Mesenchymal stem cell (in vitro differentiated cells and primary cell): ENCODE measurements around the gene SEPTIN1.

Source experiments
- DNase-seq: peaks from one replicate; pipeline ENCODE4 v3.0.0-alpha.2; 2013
- H2AFZ ChIP-seq: one replicate; pipeline ENCODE4 v1.6.1; 2013; ENCODE audit warnings: low read depth, mild to moderate bottlenecking, control low read depth, inconsistent platforms, low read length, moderate library complexity
- H2AK5ac ChIP-seq: 2 replicates; pipeline ENCODE4 v1.6.1; 2013; ENCODE audit warnings: low read length, moderate library complexity, mild to moderate bottlenecking, inconsistent platforms; ENCODE audit not compliant: severe bottlenecking
- H2BK120ac ChIP-seq: one replicate; pipeline ENCODE4 v1.6.1; 2013; ENCODE audit warnings: low read depth, mild to moderate bottlenecking, inconsistent platforms, low read length, moderate library complexity
- H2BK12ac ChIP-seq, 2 experiments: one replicate each; pipeline ENCODE4 v1.6.1; 2013; ENCODE audit warnings: inconsistent platforms in 2 of 2, low read length in 2 of 2, mild to moderate bottlenecking in 2 of 2, moderate library complexity in 2 of 2, control low read depth in 1 of 2
- H2BK15ac ChIP-seq: one replicate; pipeline ENCODE4 v1.6.1; 2013; ENCODE audit warnings: mild to moderate bottlenecking, low read depth, inconsistent platforms; ENCODE audit not compliant: poor library complexity, severe bottlenecking
- H2BK5ac ChIP-seq: 2 replicates; pipeline ENCODE4 v1.6.1; 2013; ENCODE audit warnings: low read depth, mild to moderate bottlenecking, low read length, control low read depth, inconsistent platforms; ENCODE audit not compliant: poor library complexity, severe bottlenecking
- H3K14ac ChIP-seq, 2 experiments: one replicate each; pipeline ENCODE4 v1.6.1; 2013; ENCODE audit warnings: inconsistent platforms in 2 of 2, low read length in 2 of 2, control low read depth in 1 of 2, mild to moderate bottlenecking in 1 of 2, moderate library complexity in 1 of 2
- H3K18ac ChIP-seq, 2 experiments: one replicate each; pipeline ENCODE4 v1.6.1; 2013; ENCODE audit warnings: inconsistent platforms in 2 of 2, low read length in 2 of 2, control low read depth in 1 of 2, low read depth in 1 of 2, mild to moderate bottlenecking in 1 of 2
- H3K23ac ChIP-seq, 2 experiments: one replicate each; pipeline ENCODE4 v1.6.1; 2013; ENCODE audit warnings: inconsistent platforms in 2 of 2, low read length in 2 of 2, mild to moderate bottlenecking in 2 of 2, moderate library complexity in 2 of 2, control low read depth in 1 of 2
- H3K27ac ChIP-seq: 2 replicates; pipeline ENCODE4 v1.5.1; 2013; ENCODE audit warnings: mild to moderate bottlenecking, moderate library complexity, low read length, control low read depth, inconsistent platforms; ENCODE audit not compliant: poor library complexity, severe bottlenecking
- H3K27me3 ChIP-seq, 2 experiments: 2 replicates each; pipeline versions ENCODE4 v1.6.1 to v1.7.0; 2013; ENCODE audit warnings: low read length in 2 of 2, mild to moderate bottlenecking in 2 of 2, moderate library complexity in 2 of 2, control low read depth in 1 of 2, inconsistent platforms in 1 of 2; ENCODE audit not compliant: control insufficient read depth in 1 of 2, insufficient read depth in 1 of 2
- H3K36me3 ChIP-seq, 2 experiments: 2 replicates each; pipeline versions ENCODE4 v1.6.1 to v1.7.0; 2013; ENCODE audit warnings: low read length in 2 of 2, control low read depth in 1 of 2, inconsistent platforms in 1 of 2, low read depth in 1 of 2, mild to moderate bottlenecking in 1 of 2; ENCODE audit not compliant: insufficient read depth in 2 of 2, control insufficient read depth in 1 of 2
- H3K4ac ChIP-seq, 2 experiments: one replicate each; pipeline ENCODE4 v1.6.1; 2013; ENCODE audit warnings: inconsistent platforms in 2 of 2, low read length in 2 of 2, mild to moderate bottlenecking in 2 of 2, moderate library complexity in 2 of 2, control low read depth in 1 of 2, low read depth in 1 of 2
- H3K4me1 ChIP-seq: 2 replicates; pipeline ENCODE4 v1.6.1; 2013; ENCODE audit warnings: low read depth, low read length, control low read depth; ENCODE audit not compliant: control insufficient read depth, insufficient read depth
- H3K4me2 ChIP-seq: 2 replicates; pipeline ENCODE4 v1.6.1; 2013; ENCODE audit warnings: low read length, mild to moderate bottlenecking, inconsistent platforms; ENCODE audit not compliant: poor library complexity, severe bottlenecking
- H3K4me3 ChIP-seq, 2 experiments: 2 replicates each; pipeline versions ENCODE4 v1.5.1 to v1.7.0; 2013; ENCODE audit warnings: low read length in 2 of 2, mild to moderate bottlenecking in 2 of 2, control low read depth in 1 of 2, low read depth in 1 of 2; ENCODE audit not compliant: insufficient read depth in 1 of 2
- H3K79me1 ChIP-seq: replicated peaks from 2 replicates; pipeline ENCODE4 v1.6.1; 2013; ENCODE audit warnings: mild to moderate bottlenecking, control low read depth, low read length, inconsistent platforms; ENCODE audit not compliant: poor library complexity, severe bottlenecking
- H3K9ac ChIP-seq: 2 replicates; pipeline ENCODE4 v1.7.0; 2013; ENCODE audit warnings: mild to moderate bottlenecking, low read length, moderate library complexity
- H3K9me3 ChIP-seq: 2 replicates; pipeline ENCODE4 v1.7.0; 2013; ENCODE audit warnings: mild to moderate bottlenecking, low read length; ENCODE audit not compliant: control insufficient read depth
- H4K8ac ChIP-seq: one replicate; pipeline ENCODE4 v1.6.1; 2013; ENCODE audit warnings: inconsistent platforms, mild to moderate bottlenecking, low read length, moderate library complexity
- H4K91ac ChIP-seq: one replicate; pipeline ENCODE4 v1.6.1; 2013; ENCODE audit warnings: mild to moderate bottlenecking, low read length, inconsistent platforms
- WGBS: methylation state at CpG from one replicate; pipeline ENCODE4 v1.1.7; 2013; ENCODE audit warnings: mixed read lengths; 5-methylcytosine and 5-hydroxymethylcytosine counted together

Gene SEPTIN1

DNA sequence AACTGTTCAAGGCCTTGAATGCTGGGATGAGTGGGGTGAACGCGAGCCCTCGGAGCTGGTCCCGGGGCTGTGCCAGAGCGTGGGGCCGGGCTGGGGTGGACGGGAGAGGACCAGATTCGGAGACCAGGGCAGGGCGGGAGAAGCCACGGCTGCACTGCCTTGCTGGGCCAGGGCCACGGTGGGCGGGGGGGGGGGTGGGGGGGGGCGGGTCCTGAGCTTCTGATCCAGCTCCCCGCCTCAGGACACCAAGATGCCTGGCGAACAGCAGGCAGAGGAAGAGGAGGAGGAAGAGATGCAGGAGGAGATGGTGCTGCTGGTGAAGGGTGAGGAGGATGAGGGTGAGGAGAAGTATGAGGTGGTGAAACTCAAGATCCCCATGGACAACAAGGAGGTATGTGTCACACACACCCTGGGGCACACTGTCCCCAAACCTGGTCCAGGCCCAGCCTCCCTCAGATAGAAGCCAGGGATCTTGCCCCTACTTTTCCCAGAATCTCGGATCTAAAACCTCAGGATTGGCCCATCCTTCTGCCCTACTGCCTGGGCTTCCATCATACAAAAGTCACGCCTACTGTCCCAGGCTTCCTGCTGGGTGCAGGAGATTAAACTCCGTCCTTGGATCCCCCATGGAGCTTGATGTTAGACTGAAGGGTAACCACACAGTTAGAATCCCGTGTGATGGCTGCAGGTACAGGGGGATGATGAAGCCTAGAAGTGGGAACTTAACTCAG lies 25.6 kb upstream of the SEPTIN1 start:
- Histone ChIP-seq H2BK5ac (peak overlapping the region; percentile 62), H4K91ac (peak overlapping the region; percentile 84), H3K4me2 (peak overlapping the region; percentile 72), H3K9ac (peak overlapping the region; percentile 94), H2BK15ac (peak overlapping the region; percentile 74), H3K23ac (peak overlapping the region in 1 of 2 experiments; percentile 79), H3K36me3 (peaks cover 9 to 24% of the 10 kb centered on the region in 2 experiments), H2BK120ac (peak overlapping the region; percentile 13), H3K79me1 (peaks cover 12% of the 10 kb centered on the region), H4K8ac (peak overlapping the region; percentile 14), H3K18ac (peak overlapping the region; percentile 81 to 86), H2AK5ac (no peak overlapping the region), H3K4ac (peak overlapping the region; percentile 71 to 78), H2AFZ (peak overlapping the region; percentile 91), H3K27ac (peak overlapping the region; percentile 77), H3K14ac (peak overlapping the region in 1 of 2 experiments; percentile 74), H3K9me3 (no peaks in the 10 kb centered on the region), H3K27me3 (no peaks in the 10 kb centered on the region), H3K4me3 (peak overlapping the region; percentile 82 to 90), H3K4me1 (peaks cover 18% of the 10 kb centered on the region), H2BK12ac (no peak overlapping the region)
- DNase-seq: peak; percentile 40
- WGBS: 41% methylated on average over 6 of the region's 19 CpGs

DNA sequence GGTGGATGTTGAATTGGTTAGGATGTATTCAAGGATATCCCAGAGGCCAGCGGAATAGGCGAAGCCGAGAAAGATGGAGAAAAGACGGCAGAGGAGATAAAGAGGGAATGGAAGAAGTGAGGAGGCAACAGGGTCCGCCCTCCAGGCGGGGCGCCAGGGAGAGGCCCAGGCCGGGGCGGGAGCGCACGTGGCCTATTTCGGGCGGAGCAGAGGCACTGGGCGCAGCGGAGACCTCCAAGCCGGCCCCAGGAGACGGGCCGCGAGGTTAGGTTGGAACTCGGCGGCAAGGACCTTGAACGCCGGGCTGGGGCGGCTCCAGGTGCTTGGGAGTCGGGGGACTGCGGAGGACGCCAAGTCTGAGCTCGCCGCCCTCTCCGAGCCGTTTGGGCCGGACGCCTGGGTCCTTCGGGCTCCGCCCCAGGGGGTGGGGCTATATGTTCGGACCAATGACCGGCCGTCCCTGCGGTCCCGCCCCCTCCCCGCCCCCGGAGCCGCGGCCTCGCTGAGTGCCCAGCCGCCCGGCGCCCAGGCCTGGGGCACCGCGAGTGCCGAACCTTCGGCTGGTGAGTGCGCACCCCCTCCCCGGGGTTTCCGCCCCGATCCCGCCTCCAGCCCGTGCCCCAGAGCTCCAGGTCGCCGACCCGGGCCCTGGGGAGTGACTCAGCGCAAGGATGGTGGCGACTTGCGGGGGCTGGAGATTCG lies 24.9 kb upstream of the SEPTIN1 start, which contains the start of gene ZNF771:
Gene ZNF771, plus strand, starts transcription at position 505 of the 702 bp plus-strand sequence. CDS start 448 bp downstream, outside the sequence.
- Histone ChIP-seq H3K4me2 (peak within 1 kb of the TSS; percentile 72), H2BK12ac (peak within 1 kb of the TSS in 1 of 2 experiments; percentile 89), H3K14ac (peak within 1 kb of the TSS in 1 of 2 experiments; percentile 74), H3K36me3 (peaks cover 9 to 19% of the 10 kb centered on the region in 2 experiments), H3K18ac (peak within 1 kb of the TSS; percentile 81 to 86), H3K23ac (peak within 1 kb of the TSS in 1 of 2 experiments; percentile 79), H3K27me3 (no peaks in the 10 kb centered on the region), H4K91ac (peak within 1 kb of the TSS; percentile 84), H2BK5ac (peak within 1 kb of the TSS; percentile 62), H3K4ac (peak within 1 kb of the TSS; percentile 71 to 78), H2BK15ac (peak within 1 kb of the TSS; percentile 74), H3K9me3 (no peaks in the 10 kb centered on the region), H4K8ac (peak within 1 kb of the TSS; percentile 30), H3K4me3 (peak within 1 kb of the TSS; percentile 82 to 90), H2AFZ (peak within 1 kb of the TSS; percentile 91), H3K4me1 (peaks cover 14% of the 10 kb centered on the region), H3K79me1 (peaks cover 12% of the 10 kb centered on the region), H2AK5ac (no peak within 1 kb of the TSS), H3K27ac (peak within 1 kb of the TSS; percentile 77), H2BK120ac (peak within 1 kb of the TSS; percentile 13), H3K9ac (peak within 1 kb of the TSS; percentile 94)
- WGBS: under 1% methylated on average over 61 of the region's 65 CpGs
- DNase-seq: peak; percentile 93

DNA sequence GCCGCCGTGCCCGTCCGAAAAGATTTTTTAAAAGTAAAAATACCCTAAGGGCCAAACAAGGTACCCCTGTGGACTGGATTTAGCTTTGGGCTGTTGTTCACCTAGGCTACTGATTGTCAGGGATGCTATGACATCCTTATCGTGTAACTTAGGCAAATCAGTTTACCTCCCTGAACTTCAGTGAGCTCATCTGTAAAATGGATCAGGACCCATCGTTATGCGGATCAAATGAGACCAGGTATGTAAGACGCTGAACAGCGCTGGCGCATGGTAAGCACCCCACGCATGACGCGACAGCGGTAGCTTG lies 24.4 kb upstream of the SEPTIN1 start:
- H3K27ac ChIP-seq: peak overlapping the region; percentile 1
- H3K4me3 ChIP-seq: peak overlapping the region in 1 of 2 experiments; percentile 90
- no peaks in the 10 kb centered on the region for H3K27me3 ChIP-seq
- no peak overlapping the region for H3K23ac ChIP-seq
- H3K9ac ChIP-seq: peak overlapping the region; percentile 94
- H4K8ac ChIP-seq: peak overlapping the region; percentile 30
- peaks cover 10% of the 10 kb centered on the region for H3K79me1 ChIP-seq
- H2BK5ac ChIP-seq: no peak overlapping the region
- no peaks in the 10 kb centered on the region for H3K9me3 ChIP-seq
- H3K14ac ChIP-seq: peak overlapping the region in 1 of 2 experiments; percentile 30
- no peak overlapping the region for H4K91ac ChIP-seq
- no peak overlapping the region for H2AK5ac ChIP-seq
- WGBS: 45% methylated on average over 14 of the region's 14 CpGs
- H3K4me1 ChIP-seq: peaks cover 13% of the 10 kb centered on the region
- peaks cover 9 to 14% of the 10 kb centered on the region in 2 experiments for H3K36me3 ChIP-seq
- peak overlapping the region in 1 of 2 experiments; percentile 70 for H3K18ac ChIP-seq
- H2AFZ ChIP-seq: peak overlapping the region; percentile 76
- DNase-seq: no peak
- H2BK15ac ChIP-seq: no peak overlapping the region
- H2BK120ac ChIP-seq: no peak overlapping the region
- H2BK12ac ChIP-seq: peak overlapping the region in 1 of 2 experiments; percentile 89
- peak overlapping the region in 1 of 2 experiments; percentile 13 for H3K4ac ChIP-seq
- H3K4me2 ChIP-seq: peak overlapping the region; percentile 72
